HG02981 (cell line): ENCODE results near the gene IHH.

Source experiments
- ATAC-seq: cut with Tn5 transposase; IDR thresholded peaks from one replicate; pipeline ENCODE4 v1.9.1; 2021; ENCODE audit warnings: mild to moderate bottlenecking, moderate library complexity; ENCODE audit not compliant: unreplicated experiment

IHH gene

DNA sequence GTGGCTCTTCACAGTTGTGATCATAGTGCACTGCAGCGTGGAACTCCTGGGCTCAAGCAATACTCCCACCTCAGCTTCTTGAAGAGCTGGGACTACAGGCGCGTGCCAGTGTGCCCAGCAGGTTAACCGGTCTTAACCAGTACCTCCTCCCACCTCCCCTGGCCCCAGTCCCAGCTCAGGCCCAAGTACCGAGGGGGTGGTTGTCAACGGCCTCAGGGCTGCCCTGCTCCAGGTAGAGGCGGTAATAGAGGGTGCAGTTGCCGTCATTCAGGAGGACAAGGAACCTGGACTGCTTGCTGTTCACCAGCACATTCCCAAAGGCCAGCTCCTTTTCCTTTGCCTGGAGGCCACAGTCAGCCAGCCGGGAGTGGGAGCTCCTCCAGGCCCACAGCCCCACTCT is 39.1 kb downstream of the IHH start:
- no peak for ATAC-seq

DNA sequence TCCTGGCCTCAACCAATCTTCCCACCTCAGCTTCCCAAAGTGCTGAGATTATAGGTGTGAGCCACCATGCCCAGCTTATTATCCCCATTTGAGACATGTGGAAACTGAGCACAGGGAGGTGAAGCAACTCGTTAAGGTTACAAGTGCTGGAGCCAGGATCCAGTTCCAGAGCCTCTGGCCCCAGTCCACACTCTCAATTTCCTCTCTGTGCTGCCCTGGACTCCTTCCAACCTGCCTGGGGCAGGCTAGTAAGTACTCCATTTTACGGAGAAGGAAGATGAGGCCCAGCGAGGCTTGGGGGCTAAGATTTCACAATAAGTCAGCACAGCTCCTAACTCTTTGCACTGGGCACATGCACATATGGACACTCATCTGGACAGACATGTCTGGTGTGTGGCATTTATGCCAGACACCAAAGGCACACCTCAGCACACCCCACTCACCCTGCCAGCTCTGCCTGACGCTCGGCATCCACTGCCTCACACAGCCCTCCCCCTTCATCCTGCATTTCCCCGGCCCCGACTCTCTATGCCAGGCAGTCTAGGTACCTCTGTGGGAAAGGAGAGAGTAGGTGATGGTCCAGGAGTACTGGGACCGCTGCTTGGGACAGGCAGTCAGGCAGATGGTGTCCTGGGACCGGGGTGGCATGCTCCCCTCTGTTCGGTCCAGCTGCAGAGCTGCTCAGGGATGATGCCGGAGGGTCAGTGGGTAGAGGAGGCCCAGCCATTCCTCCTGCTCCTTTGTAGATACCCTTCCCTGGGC is 39.9 kb downstream of the IHH start:
- ATAC-seq, result no peak

DNA sequence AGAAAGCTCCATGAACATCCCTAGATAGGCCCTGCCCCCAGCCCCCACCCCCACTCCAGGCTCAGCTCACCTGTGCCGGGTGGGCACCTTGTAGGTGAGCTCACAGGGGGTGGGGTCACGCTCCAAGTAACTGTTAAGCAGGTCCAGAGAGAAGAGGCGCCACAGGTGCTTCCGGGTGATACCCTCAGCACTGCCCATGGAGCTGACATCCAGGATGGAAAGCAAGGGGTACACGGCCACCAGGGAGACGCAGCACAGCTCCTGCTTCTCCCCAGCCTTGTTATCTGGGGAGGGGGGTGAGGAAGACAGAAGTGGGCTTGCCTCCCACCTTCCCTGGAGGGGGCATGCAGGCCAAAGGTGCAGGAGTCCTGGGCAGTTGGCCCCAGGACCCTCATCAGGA is 41.3 kb downstream of the IHH start:
- no peak for ATAC-seq

DNA sequence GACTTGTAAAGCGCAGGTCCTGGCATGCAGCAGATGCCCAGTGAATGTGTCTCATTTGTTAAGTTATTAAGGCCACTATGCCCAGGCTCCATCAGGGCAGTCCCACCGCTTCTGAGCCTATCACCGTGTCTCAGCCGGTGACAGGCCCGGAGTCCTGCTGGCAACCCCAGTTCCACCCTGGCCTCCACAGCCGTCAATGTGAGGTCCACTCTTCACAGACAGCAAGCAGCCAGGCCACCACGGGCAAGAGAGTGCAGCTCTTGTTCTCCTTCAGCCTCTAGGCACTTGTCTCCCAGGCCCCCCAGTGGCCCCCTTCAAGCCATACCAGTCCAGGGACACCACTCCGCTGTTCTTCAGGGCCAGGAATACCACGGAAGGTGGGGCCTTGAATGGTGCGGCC is 42.0 kb downstream of the IHH start:
- ATAC-seq, result no peak

DNA sequence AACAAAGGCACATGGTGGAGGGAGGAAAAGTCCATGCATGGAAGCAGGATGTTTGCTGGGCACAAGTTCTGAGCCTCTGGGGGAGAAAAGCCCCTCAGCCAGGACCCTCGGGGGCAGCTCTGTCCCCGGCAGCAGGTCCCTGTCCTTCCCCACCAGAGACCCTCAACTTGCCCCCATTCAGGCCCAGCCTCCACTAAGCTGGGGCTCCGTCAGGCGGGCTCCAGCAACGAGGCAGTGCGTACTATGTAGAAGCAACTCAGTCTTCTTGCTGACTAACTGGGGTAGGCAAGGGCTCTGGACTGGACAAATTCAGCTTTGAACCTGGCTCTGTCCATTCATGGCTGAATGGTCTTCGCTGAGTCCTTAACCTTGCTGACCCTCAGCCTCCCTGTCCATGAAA is 42.4 kb downstream of the IHH start:
- ATAC-seq, result no peak

DNA sequence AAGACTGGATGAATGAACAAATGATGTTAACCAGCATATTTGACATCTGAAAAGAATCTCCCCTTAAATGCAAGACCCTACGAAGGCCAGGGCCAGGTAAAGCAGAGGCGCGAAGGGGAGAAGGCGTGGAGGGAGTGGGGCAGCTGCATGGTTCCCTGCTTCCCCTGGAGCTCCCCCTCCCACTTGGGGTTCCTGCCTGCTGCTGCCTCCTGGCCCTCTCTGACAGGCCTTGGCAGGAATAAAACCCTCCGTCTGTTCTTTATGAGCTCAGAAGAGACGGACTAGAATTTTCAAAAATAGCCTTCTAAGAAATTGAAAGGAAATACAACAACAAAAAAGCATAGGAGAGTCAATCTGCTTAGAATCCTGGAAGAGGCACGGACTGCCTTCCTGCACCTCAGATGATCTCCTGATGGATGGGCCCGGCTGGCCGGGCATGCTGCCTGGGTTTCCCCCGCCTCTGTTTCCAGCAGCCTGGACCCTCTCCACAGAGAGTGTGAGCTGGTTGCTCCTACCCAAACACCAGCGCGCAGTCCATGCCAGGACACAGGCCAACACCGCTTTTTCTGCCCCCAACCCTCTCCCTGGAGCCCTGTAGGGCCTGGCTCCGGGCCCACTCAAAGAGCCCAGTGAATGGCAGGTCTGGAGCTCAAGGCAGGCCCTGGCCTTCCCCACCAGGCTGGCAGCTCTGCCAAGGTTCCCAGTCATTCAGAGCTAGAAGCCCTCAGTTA is 43.4 kb downstream of the IHH start:
- no peak for ATAC-seq

DNA sequence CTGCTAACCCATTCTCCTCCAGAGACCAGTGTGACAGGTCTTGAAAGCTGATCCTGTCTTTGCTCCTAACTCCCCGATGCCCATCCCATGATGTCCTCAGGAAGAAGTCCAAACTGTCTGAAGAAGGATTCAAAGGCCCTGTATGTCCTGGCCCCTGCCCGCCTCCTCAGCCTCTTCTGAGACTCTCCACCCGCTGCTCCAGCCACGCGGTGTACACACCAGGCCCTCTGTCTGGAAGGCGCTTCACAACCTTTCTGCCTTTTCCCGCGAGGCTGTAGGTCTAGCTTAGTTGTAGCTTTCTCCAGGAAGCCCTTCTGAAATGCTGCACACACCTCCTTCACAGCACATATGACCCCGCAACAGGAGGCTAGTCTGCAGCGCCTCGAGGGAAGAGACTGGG is 44.0 kb downstream of the IHH start:
- ATAC-seq, result no peak

DNA sequence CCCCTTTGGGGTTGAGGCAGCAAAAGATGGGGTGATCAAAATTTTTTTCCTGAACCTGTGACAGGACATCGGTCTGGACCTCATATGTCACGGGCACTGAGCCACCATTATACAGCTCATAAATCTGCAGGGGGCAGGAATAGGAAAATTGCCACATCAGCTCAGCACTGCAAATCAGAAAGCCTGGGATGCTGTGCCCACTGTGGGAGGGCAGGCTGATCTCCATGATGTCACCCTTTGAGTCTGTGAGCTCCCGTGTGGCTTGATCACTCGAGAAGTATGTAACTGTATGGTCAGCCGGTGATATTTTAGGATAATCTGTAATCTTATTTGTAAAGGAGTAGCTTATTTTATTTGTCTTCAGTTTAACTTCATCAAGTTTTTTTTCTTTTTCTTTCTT is 49.8 kb downstream of the IHH start:
- no peak for ATAC-seq

DNA sequence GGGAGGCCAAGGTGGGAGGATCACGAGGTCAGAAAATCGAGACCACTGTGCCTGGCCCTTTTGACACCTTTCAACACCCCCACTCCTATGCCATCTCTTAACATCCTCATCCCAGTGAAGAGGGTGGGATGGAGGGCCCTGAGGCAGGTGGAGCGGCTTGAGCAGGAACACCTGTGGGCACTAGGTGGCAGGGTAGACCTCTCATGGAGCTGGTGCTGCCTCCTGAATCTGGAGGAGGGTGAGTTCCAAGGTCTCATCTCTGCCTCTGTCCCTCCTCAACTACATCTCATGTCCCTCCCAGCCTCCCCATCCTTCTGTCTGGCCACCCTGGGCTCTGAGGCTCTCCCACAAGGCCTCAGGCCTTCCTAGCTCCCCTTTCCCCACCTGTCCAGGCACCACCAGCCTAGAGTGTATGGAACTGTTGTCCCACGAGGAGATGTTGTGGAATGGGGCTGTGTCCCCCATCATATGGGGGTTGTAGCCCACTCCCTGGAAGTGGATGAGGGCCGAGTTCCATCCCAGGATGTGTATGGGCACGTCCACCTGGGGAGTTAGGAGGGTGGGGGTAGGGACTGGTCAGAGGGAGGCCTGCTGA is 50.5 kb downstream of the IHH start:
- ATAC-seq, result no peak

DNA sequence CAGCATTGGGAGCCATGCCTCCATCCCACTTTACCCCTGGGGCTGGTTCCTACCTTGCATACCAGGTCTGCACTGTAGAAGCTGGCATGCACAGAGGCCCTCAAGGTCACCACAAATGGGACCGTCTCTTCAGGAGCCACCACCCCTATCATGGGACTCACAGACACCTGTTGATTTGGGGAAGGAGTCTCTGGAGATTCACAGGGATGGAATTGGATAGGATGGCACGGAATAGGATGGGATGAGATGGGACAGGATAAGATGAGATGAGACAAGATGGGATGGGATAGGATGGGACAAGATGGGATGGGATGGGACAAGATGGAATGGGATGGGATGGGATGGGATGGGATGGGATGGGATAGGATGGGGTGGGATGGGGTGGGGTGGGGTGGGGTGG is 51.4 kb downstream of the IHH start:
- ATAC-seq, result no peak
